ENCODE measurements around the gene UBTF. TPM values are rescaled to one million over a fixed set of nuclear protein-coding genes. Genes with fewer than 3 reads are reported as not detected.
A peak's percentile ranks its signal among the peaks of the same experiment; 100 is the strongest.

UBTF gene
- total RNA-seq, 1 donor from 2014 or later = 146 TPM

DNA sequence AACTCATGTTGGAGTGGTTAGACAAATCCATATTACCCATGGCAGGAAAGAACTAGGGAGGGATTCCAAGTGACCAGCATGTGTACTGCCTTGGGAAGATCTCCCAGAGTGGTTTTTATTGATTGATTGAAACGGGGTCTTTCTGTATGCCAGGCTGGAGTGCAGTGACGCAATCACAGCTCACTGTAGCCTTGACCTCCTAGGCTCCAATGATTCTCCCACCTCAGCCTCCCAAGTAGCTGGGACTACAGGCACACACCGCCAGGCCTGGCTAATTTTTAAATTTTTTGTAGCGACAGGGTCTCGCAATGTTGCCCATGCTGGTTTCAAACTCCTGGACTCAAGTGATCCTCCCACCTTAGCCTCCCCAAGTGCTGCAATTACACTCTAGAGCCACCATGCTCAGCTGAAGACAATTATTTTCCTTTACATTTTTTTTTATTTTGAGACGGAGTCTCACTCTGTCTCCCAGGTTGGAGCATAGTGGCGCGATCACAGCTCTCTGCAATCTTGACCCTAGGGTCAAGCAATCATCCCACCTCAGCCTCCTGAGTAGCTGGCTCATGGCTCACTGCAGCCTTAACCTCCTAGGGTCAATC lies 35.2 kb downstream of the UBTF start:
- Mint-ChIP-seq H3K4me3 (peak overlapping the region; percentile 35), H3K36me3 (ENCODE audit: low read depth) (peaks cover 41% of the 10 kb centered on the region), H3K27ac (no peak overlapping the region), H3K27me3 (no peaks in the 10 kb centered on the region), H3K9me3 (no peaks in the 10 kb centered on the region), H3K4me1 (peaks cover 46% of the 10 kb centered on the region)
- ChIA-PET POLR2A (interaction anchor here (0.6 to 1.2 kb wide), 3 partner anchors 118 to 504 kb away, joined by 3 read pairs; partner anchors contain the start of genes GRN and LSM12), CTCF (no interaction called here)
- intact Hi-C loops (cut with micrococcal nuclease) = no loop called here
- ATAC-seq (ENCODE audit: low read depth) = no peak
- no peak for TF ChIP-seq CTCF (IDR thresholded peaks at IDR 0.05)
- no peak for DNase-seq

DNA sequence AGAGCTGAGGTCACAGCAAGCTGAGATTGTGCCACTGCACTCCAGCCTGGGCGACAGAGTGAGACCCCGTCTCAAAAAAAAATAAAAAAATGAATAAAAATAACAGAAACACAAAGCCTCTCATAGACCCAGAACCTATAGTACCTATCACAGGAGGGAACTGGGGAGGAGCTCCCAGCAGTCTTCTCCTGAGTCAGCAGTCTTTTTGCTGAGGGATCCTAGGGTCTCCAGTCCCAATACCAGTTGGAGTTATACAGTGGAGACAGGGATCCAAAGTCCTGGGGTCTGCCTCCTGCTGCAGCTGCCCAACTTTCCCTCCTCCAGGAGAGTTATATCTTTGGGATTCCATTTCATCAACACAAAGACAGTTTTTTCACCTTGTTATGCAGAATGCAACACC lies 36.5 kb downstream of the UBTF start:
- no peaks in the 10 kb centered on the region for H3K27me3 Mint-ChIP-seq
- intact Hi-C loops (cut with micrococcal nuclease) = no loop called here
- TF ChIP-seq CTCF (IDR thresholded peaks at IDR 0.05) = no peak
- H3K27ac Mint-ChIP-seq = no peak overlapping the region
- no peaks in the 10 kb centered on the region for H3K9me3 Mint-ChIP-seq
- H3K4me3 Mint-ChIP-seq = no peak overlapping the region
- ChIA-PET CTCF (no interaction called here), POLR2A (no interaction called here)
- H3K4me1 Mint-ChIP-seq = peaks cover 39% of the 10 kb centered on the region
- peaks cover 47% of the 10 kb centered on the region for H3K36me3 Mint-ChIP-seq (ENCODE audit: low read depth)
- DNase-seq = no peak
- ATAC-seq (ENCODE audit: low read depth) = no peak

DNA sequence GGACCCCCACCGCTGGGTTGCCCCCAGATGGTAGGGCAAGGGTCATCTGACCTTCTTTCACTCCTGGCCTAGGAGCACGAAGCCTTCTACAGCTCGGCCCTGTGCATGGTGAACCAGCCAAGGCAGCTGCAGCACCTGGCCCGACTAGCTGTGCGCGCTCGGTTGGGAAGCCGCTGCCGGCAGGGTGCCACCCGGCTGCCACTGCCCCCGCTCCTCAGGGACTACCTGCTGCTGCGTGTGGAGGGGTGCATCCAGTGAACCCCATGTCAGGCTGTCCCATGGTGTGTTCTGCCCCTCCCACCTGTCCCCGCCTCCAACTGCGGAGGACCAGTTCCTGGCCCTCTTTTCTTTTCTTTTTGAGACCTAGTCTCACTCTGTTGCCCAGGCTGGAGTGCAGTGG lies 41.3 kb downstream of the UBTF start:
- ChIA-PET POLR2A (no interaction called here), CTCF (no interaction called here)
- H3K36me3 Mint-ChIP-seq (ENCODE audit: low read depth) = peaks cover 44% of the 10 kb centered on the region
- intact Hi-C loops (cut with micrococcal nuclease) = no loop called here
- H3K9me3 Mint-ChIP-seq = no peaks in the 10 kb centered on the region
- no peak overlapping the region for H3K4me3 Mint-ChIP-seq
- peaks cover 2% of the 10 kb centered on the region for H3K4me1 Mint-ChIP-seq
- H3K27ac Mint-ChIP-seq = no peak overlapping the region
- H3K27me3 Mint-ChIP-seq = no peaks in the 10 kb centered on the region
- ATAC-seq (ENCODE audit: low read depth) (no peak), DNase-seq (no peak)
- TF ChIP-seq CTCF (IDR thresholded peaks at IDR 0.05) = no peak

DNA sequence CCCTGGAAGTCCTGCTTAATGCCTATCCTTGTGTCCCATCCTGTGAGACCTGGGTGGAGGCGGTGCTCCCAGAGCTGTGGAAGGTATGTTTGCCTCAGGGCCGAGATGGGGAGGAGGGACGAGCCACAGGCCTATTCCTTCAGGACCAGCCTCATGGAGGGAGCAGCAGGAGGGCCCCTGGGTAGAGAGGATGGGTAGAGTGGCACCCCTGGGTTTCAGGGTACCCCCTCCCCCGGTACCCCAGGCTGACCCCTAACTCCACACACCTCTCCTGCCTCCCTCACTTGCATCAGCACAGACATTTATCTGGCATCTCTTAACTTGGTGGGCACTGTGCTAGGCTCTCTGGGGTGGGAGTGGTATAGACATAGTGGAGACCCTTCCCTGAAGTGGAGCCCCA lies 41.8 kb downstream of the UBTF start:
- ATAC-seq (ENCODE audit: low read depth) = no peak
- DNase-seq = no peak
- H3K4me3 Mint-ChIP-seq = no peak overlapping the region
- CTCF ChIA-PET = no interaction called here
- H3K9me3 Mint-ChIP-seq = no peaks in the 10 kb centered on the region
- peaks cover 2% of the 10 kb centered on the region for H3K4me1 Mint-ChIP-seq
- H3K36me3 Mint-ChIP-seq (ENCODE audit: low read depth) = peaks cover 42% of the 10 kb centered on the region
- no peak for TF ChIP-seq CTCF (IDR thresholded peaks at IDR 0.05)
- intact Hi-C loops (cut with micrococcal nuclease) = no loop called here
- no peaks in the 10 kb centered on the region for H3K27me3 Mint-ChIP-seq
- POLR2A ChIA-PET = no interaction called here
- H3K27ac Mint-ChIP-seq = no peak overlapping the region

DNA sequence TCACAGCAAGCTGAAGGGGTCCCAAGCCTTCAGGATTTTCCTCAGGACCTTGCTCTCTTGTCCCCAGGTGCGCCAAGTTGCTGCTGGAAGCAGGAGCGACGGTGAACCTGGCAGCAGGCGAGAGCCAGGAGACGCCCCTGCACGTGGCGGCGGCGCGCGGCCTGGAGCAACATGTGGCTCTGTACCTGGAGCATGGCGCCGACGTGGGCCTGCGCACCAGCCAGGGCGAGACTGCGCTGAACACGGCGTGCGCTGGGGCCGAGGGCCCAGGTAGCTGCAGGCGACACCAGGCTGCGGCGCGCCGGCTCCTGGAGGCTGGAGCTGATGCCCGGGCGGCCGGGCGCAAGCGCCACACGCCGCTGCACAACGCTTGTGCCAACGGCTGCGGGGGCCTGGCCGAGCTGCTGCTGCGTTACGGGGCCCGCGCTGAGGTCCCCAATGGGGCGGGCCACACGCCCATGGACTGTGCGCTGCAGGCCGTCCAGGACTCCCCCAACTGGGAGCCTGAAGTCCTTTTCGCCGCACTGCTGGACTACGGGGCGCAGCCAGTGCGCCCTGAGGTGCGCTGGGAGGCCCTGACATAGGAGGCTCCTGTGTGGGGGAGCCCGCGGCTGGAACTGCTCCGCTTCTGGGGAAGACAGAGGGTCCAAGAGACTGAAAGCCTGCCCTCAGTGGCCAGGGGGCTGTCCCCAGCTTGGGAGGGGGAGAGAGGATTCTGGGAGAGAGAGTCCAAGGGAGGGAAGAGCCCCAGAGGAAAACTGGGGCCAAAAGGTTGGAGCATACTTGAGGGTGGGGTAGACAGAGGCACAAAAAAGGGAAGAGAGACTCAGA lies 42.6 kb downstream of the UBTF start:
- Mint-ChIP-seq H3K9me3 (no peaks in the 10 kb centered on the region), H3K27ac (no peak overlapping the region), H3K4me1 (peaks cover 2% of the 10 kb centered on the region), H3K36me3 (ENCODE audit: low read depth) (peaks cover 35% of the 10 kb centered on the region), H3K27me3 (no peaks in the 10 kb centered on the region), H3K4me3 (no peak overlapping the region)
- no peak for TF ChIP-seq CTCF (IDR thresholded peaks at IDR 0.05)
- ATAC-seq (ENCODE audit: low read depth) (no peak), DNase-seq (no peak)
- POLR2A ChIA-PET = interaction anchor here (0.6 kb wide), 1 partner anchor 23 kb away, joined by 3 read pairs; the partner anchor contains the start of gene ATXN7L3
- intact Hi-C loops (cut with micrococcal nuclease) = no loop called here
- CTCF ChIA-PET = no interaction called here
